Kidney tubule cell (primary cell): ENCODE measurements around the gene RNGTT.
A peak's percentile ranks its signal among the peaks of the same experiment; 100 is the strongest.
"Not testable (repeated sequence)": the region's sequence is repeated elsewhere in the genome, so short reads cannot be mapped to it uniquely, and the experiment has no call there.

Experiments
- DNase-seq: peaks from one replicate; pipeline ENCODE4 v3.0.0-alpha.2; 2018; ENCODE audit warnings: low spot score

RNGTT gene

DNA sequence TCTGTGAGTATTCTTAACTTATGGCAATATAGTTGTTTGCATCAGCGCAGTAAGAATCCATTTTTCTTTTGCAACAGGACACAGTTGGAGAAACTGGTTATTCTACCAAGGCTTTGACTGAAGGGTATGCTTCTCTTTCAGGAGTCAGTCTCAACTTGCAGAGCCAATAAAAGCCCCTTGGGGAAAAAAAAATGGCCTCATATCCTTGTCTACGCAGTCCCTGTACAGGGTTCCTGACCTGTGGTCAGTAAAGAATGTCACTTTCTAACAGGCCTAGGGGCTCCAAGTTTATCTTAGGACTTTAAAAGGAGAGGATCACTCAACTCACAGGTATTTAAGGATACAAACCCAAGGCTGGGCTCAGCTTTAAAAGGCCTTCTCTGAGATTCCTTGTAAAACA, 6.9 kb upstream of the RNGTT start:
- DNase-seq = no peak

DNA sequence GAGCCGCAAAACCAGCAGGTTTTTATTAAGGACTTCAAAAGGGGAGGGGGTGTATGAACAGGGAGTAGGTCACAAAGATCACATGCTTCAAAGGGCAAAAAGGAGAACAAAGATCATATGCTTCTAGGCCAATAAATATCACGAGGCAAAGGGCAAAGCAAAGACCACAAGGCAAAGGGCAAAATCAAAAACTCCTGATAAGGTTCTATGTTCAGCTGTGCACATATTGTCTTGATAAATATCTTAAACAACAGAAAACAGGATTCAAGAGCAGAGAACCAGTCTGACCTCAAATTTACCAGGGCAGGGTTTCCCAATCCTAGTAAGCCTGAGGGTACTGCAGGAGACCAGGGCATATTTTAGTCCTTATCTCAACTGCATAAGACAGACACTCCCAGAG, 5.8 kb upstream of the RNGTT start:
- DNase-seq = not testable (repeated sequence)

GRCh38 chr6:88967891-88968290, 4.5 kb upstream of the RNGTT start:
- DNase-seq = no peak

DNA sequence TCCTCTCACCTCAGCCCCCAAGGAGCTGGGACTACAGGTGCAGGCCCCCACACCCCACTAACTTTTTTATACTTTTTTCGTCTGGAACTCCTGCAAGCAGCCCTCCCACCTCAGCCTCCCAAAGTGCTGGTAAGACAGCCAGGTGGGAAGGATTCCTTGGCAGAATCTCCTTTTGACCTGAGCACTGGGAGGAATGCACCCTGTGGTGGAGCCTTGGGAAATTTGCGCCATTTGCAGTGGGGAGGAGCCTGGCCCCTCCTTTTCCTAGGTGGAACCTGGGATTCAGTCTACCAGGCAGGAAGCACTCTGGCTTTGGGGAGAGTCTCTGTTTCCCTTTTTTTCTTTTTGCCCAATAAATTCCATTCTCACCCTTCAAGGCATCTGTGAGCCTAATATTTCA, 2.3 kb upstream of the RNGTT start:
- no peak for DNase-seq

DNA sequence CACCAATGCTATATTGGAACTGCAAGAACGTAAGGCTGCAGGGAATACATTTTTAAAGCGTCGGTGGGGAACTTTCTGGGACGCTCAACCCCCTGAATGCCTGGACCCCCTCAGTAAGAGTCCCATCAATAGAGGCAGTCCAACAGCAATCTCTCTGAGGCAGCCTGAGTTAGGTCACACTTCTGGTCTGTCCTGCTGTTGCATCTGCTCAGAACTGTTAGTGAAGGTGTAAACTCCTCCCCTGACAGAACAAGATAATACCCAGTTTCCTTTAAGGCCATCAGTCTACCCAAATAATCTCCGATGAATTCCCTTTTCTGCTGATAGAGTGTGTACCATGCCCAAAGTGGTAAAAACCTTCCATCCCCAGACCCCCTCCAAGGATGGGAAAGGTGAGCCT, 1.1 kb upstream of the RNGTT start:
- no peak for DNase-seq

- no peak for DNase-seq
Measured at GRCh38 chr6:88958842-88959241, 4.6 kb downstream of the RNGTT start.

DNA sequence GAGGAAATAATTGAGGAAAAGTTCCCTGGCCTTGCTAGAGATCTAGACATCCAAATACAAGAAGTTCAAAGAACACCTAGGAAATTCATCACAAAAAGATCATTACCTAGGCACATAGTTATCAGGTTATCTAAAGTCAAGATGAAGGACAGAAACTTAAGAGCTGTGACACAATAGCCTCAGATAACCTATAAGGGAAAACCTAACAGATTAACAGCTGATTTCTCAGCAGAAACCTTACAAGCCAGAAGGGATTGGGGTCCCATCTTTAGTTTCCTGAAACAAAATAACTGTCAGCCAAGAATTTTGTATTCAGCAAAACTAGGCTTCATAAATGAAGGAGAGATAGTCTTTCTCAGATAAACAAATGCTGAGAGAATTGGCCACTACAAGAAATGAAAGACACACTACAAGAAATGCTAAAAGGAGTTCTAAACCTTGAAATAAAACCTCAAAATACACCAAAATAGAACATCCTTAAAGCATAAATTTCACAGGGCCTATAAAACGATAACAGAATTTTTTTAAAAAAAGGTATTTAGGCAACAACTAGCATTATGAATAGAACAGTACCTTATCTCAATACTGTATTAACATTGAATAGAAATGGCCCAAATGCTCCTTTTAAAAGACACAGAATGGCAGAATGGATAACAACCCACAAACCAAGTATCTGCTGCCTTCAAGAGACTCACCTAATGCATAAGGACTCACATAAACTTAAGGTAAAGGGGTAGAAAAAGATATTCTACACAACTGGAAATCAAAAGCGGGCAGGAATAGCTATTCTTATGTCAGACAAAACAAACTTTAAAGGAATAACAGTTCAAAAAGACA, 9.7 kb downstream of the RNGTT start:
- DNase-seq = no peak

DNA sequence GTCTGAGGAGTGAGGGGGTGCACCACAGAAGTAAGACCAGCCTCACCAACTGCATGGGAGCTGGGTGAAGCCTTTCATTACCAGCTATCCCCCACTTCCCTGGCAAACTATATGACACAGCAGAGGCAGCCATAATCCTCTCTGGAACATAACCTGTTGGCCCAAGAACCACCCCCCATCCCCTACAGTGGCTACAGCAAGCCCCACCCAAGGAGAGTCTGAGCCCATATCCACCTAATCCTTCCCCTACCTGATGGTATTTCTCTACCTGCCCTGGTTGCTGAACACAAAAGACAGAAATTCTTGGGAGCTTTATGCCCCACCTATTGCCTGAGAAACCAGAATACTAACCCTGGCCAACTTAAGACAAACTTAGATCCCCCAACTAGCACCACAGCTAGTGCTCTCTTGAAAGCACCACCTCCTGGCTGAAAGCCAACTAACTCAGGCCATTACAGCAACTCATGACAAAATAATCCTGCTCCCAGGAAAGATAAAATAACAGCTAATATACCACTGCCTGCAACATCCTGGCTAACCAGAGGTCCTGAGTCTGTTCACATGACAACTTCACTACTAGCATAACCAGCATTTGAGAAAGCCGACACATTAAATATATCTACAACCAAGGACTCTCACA, 11.2 kb downstream of the RNGTT start:
- DNase-seq = peak; percentile 52

- no peak for DNase-seq
Measured at GRCh38 chr6:88945415-88946008, 17.9 kb downstream of the RNGTT start.

- DNase-seq = no peak
Measured at GRCh38 chr6:88933521-88933920, 29.9 kb downstream of the RNGTT start.

DNA sequence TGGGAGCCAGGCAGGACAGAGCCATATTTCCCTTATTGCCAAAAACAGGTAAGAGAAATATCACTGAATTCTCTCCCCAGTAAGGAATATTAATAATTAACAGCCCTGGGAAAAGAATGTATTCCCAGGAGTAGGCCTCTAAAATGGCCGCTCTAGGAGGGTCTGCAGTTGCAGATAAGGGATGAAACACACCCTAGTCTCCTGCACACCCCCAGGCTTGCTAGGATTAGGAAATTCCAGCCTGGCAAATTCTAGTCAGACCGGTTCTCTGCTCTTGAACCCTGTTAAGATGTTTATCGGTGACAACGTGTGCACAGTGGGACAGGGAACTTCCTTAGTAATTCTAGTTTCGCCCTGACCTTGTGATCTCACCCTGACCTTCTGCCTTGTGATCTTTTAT, 31.4 kb downstream of the RNGTT start:
- DNase-seq = not testable (repeated sequence)

GRCh38 chr6:88922775-88923548, 40.5 kb downstream of the RNGTT start:
- DNase-seq = peak; percentile 57

DNA sequence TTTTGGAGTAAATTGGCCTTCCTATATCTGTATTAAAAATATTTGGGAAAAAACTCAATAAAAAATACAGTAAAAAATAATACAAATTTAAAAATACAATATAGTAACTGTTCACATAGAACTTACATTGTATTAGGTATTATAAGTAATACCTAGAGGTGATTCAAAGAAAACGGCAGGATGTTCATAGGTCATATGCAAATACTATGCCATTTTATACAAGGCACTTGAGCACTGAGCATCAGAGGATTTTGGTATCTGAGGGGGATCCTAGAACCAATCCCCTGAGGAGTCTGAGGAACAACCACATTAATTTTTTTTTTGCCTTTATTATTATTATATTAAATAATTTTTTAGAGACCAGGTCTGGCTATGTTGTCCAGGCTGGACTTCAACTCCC, 41.7 kb downstream of the RNGTT start:
- DNase-seq = no peak

DNA sequence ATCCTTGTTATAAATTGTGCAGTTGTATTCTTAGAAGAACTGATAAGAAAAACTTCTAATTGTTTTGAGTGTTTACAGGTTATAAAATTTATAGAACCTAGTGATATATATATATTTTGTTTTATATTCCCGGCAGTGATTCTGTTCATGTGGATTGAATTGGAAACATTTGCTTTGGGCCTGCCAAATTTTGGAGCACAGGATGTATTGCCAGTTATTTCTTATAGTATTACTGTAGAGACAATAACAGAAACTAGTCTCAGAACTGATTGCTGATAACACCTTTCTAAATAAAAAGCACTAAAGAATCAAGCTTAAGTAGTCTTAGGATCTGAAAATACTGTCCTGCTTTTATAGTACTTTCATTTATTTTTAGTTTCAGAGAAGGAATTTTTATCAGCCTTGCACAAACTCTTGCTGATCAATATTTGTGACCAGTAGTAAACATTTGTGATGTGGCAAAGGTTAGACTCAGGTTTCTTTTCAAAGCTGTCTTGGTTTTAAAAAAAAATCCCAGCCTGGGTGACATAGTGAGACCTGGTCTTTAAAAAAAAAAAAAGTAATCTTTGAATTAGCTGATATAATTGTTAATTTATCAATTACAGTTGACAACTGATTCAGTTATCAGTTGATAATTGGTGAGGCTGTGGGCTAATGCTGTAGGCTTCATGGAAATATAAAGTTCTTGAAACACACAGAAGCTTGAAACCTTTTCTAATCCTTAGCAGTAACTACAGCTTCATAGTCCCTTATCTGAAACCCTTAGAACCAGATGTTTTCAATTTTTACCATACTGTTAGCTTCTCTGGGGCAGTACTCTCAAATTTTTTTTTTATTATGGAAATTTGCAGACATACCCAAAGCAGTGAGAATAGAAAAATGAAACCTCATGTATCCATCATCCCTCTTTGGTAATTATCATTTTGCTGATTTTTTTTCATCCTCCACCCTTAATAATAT, 42.4 kb downstream of the RNGTT start:
- DNase-seq = no peak

DNA sequence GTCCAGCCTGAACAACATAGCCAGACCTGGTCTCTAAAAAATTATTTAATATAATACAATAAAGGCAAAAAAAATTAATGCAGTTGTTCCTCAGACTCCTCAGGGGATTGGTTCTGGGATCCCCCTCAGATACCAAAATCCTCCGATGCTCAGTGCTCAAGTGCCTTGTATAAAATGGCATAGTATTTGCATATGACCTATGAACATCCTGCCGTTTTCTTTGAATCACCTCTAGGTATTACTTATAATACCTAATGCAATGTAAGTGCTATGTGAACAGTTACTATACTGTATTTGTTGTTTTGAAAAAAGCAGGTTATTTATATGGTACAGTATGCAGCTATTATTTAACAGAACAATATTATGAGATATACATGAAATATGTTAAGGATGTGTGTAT, 43.3 kb downstream of the RNGTT start:
- no peak for DNase-seq

GRCh38 chr6:88919032-88919431, 44.4 kb downstream of the RNGTT start:
- no peak for DNase-seq

DNA sequence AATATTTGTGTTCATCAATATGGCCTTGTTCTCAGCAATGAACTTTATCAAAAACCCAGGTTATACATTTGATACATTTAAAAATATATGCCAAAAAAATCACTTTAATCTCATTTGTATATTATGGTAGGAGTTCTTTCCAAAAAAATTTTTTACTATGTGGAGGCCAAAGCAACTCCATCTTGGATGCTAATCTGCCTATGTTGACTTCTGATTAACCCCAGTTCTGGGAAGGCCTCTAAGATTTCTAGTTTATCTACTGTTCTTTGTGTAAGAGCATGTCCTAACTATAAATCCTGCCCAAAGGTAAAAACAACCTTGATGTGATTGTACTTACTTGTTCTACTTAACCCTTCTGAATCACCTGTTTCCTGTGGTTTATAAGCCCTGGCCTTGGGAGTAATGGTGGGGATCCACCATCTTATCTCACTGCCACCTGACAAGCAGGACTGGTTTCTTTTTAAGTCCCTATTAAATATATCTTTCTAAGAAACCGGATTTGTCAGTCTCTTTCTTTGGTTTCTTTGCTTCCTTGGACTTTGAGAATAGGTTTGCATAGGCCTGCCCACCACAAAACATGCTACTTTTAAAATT, 46.7 kb downstream of the RNGTT start:
- peak; percentile 22 for DNase-seq

GRCh38 chr6:88914895-88915598, 48.4 kb downstream of the RNGTT start:
- DNase-seq = peak; percentile 17

DNA sequence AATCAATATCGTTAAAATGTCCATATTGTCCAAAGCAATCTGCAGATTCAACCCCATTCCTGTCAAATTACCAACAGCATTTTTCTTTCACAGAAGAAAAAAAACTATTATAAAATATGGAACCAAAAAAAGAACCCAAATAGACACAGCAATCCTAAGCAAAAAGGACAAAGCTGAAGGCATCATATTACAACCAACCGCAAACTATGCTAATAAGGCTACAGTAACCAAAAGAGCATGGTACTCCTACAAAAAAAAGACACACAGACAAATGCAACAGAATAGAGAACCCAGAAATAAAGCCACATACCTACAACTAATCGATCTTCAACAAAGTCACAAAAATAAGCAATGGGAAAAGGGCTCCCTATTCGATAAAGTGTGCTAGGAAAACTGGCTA, 49.2 kb downstream of the RNGTT start:
- no peak for DNase-seq

- no peak for DNase-seq
Measured at GRCh38 chr6:88913471-88913870, 49.9 kb downstream of the RNGTT start.
